ENCODE data around the gene SCARF2. TPM values are rescaled to one million over a fixed set of nuclear protein-coding genes. Genes with fewer than 3 reads are reported as not detected.

Gene SCARF2
- total RNA-seq, 4 donors from 2014 or later: 6.1 to 9.6 (median 8.4) TPM

GRCh38 chr22:20427104-20427944, 10.3 kb downstream of the SCARF2 start:
- H3K4me3 ChIP-seq (ENCODE audit: low read depth, poor library complexity, severe bottlenecking): no peak overlapping the region
- intact Hi-C loops (cut with DNase I; ENCODE audit: low total_unique reads): no loop called here
- no peak for DNase-seq (ENCODE audit: low spot score in 2 of 2)
- WGBS, 2 donors: 95% methylated on average over 8 of the region's 8 CpGs
- TF ChIP-seq CTCF (IDR thresholded peaks at IDR 0.05) (no peak), POLR2A (IDR thresholded peaks at IDR 0.05) (no peak)

- no peak overlapping the region for H3K4me3 ChIP-seq (ENCODE audit: low read depth, poor library complexity, severe bottlenecking)
- DNase-seq (ENCODE audit: low spot score in 2 of 2): no peak
- 39 to 71% methylated on average over 10 to 11 of the region's 12 CpGs for WGBS, 2 donors
- no peak for TF ChIP-seq CTCF (IDR thresholded peaks at IDR 0.05)
- TF ChIP-seq POLR2A (IDR thresholded peaks at IDR 0.05): no peak
- intact Hi-C loops (cut with DNase I; ENCODE audit: low total_unique reads): no loop called here
Measured at GRCh38 chr22:20426259-20426615, 11.4 kb downstream of the SCARF2 start.

DNA sequence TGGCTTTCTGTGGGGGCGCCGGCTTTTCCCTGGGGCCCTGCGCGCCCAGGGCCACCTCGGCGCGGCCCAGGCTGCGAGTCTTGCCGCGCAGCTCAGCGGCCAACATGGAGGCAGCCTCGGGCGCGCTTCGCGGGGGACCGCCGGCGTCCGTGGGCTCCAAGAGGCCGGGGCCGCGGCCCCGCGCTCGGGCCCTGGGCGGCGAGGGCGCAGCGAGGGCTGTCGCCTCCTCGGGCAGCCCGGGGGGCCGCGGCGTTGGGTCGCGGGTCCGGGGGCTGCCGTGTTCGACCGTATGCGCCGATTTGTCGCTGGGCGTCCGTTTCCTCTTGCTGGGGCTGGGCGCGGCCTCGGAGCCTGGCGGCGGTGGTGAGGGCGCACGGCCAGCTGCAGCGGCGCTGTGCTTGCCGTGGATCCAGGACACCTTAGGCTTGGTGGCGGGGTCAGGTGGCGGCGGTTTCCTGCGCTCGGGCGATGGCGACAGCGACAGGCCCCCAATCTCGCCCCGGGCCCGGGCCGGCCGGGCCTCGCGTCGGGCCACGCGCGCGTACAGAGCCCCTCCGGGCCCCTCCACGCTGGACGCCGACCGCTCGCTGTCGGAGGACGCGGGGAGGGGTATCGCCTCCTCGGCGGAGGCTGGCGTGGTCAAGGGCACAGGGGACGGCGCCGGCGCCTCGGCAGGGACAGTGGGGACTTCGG, 11.9 kb downstream of the SCARF2 start:
- no peak overlapping the region for H3K4me3 ChIP-seq (ENCODE audit: low read depth, poor library complexity, severe bottlenecking)
- 28 to 54% methylated on average over 16 to 47 of the region's 96 CpGs for WGBS, 2 donors
- TF ChIP-seq CTCF (IDR thresholded peaks at IDR 0.05): no peak
- no peak for TF ChIP-seq POLR2A (IDR thresholded peaks at IDR 0.05)
- no peak for DNase-seq (ENCODE audit: low spot score in 2 of 2)
- intact Hi-C loops (cut with DNase I; ENCODE audit: low total_unique reads): no loop called here

GRCh38 chr22:20424932-20425565, 12.6 kb downstream of the SCARF2 start:
- intact Hi-C loops (cut with DNase I; ENCODE audit: low total_unique reads): no loop called here
- no peak overlapping the region for H3K4me3 ChIP-seq (ENCODE audit: low read depth, poor library complexity, severe bottlenecking)

DNA sequence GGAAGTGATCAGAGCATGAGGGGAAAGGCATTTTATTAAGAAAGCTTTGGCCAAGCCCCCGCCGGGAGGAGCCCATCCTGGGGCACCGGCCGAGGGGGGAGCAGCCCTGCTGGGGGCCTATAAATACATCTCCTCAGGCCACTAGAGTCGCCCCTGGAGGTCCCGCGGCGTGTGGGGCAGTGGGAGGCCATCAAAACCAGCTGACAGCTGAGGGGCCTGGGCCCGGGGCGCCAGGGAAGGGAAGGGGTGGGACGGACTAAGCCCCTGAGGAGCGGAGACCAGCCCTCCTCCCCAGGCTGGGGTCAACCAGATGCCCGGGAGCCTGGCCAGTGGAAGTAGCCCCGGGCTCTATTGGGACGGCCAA, 13.1 kb downstream of the SCARF2 start:
- 61 to 75% methylated on average over 15 of the region's 15 CpGs for WGBS, 2 donors
- intact Hi-C loops (cut with DNase I; ENCODE audit: low total_unique reads): no loop called here
- no peak for DNase-seq (ENCODE audit: low spot score in 2 of 2)
- TF ChIP-seq POLR2A (IDR thresholded peaks at IDR 0.05): no peak
- TF ChIP-seq CTCF (IDR thresholded peaks at IDR 0.05): no peak
- no peak overlapping the region for H3K4me3 ChIP-seq (ENCODE audit: low read depth, poor library complexity, severe bottlenecking)

More at GRCh38 chr22:20424932-20425565, 12.6 kb downstream of the SCARF2 start:
- no peak for DNase-seq (ENCODE audit: low spot score in 2 of 2)
- TF ChIP-seq CTCF (IDR thresholded peaks at IDR 0.05) (no peak), POLR2A (IDR thresholded peaks at IDR 0.05) (no peak)
- WGBS, 2 donors: 42 to 69% methylated on average over 25 to 58 of the region's 59 CpGs

Data from lower leg skin (tissue), 4 donors.